ENCODE measurements around the gene HPD. TPM values are rescaled to one million over a fixed set of nuclear protein-coding genes. Genes with fewer than 3 reads are reported as not detected.

The HPD gene
- total RNA-seq, 6 experiments from 2014 or later = 0.14 to 0.25 (median 0.21) TPM; not detected in 2

- Mint-ChIP-seq H3K9me3 (no peaks in the 10 kb centered on the region), H3K27me3 (ENCODE audit: insufficient read depth) (no peaks in the 10 kb centered on the region; the same call in none of the 2 replicates), H3K4me3 (peak within 1 kb of the TSS; percentile 94), H3K36me3 (ENCODE audit: low read depth) (peaks cover 15% of the 10 kb centered on the region), H3K4me1 (ENCODE audit: low read depth) (peaks cover 44% of the 10 kb centered on the region), H3K27ac (peak within 1 kb of the TSS; percentile 95)
- TF ChIP-seq CTCF (IDR thresholded peaks at IDR 0.05) = no peak
- DNase-seq = peak; percentile 54
These were observed 54.7 kb downstream of the HPD start, which contains the start of gene SETD1B for GRCh38 chr12:121803861-121804416. Gene SETD1B, plus strand, starts transcription at chr12:121804009. Its CDS starts 729 bp downstream, at chr12:121804738.

- peak; percentile 96 for DNase-seq
- H3K27me3 Mint-ChIP-seq (ENCODE audit: insufficient read depth) = no peaks in the 10 kb centered on the region; the same call in none of the 2 replicates
- peaks cover 16% of the 10 kb centered on the region for H3K36me3 Mint-ChIP-seq (ENCODE audit: low read depth)
- H3K27ac Mint-ChIP-seq = peak overlapping the region; percentile 95
- H3K9me3 Mint-ChIP-seq = no peaks in the 10 kb centered on the region
- TF ChIP-seq CTCF (IDR thresholded peaks at IDR 0.05) = no peak; the same call in 1 of the 2 replicates
- H3K4me1 Mint-ChIP-seq (ENCODE audit: low read depth) = peaks cover 53% of the 10 kb centered on the region
- H3K4me3 Mint-ChIP-seq = peak overlapping the region; percentile 94
These were observed 55.6 kb downstream of the HPD start for GRCh38 chr12:121802843-121803698.

GRCh38 chr12:121802485-121802842 is 56.2 kb downstream of the HPD start:
- no peak for DNase-seq
- Mint-ChIP-seq H3K4me1 (ENCODE audit: low read depth) (peaks cover 58% of the 10 kb centered on the region), H3K4me3 (peak overlapping the region; percentile 94), H3K27me3 (ENCODE audit: insufficient read depth) (no peaks in the 10 kb centered on the region; the same call in none of the 2 replicates), H3K27ac (peak overlapping the region; percentile 95), H3K9me3 (no peaks in the 10 kb centered on the region), H3K36me3 (ENCODE audit: low read depth) (peaks cover 16% of the 10 kb centered on the region)
- no peak for TF ChIP-seq CTCF (IDR thresholded peaks at IDR 0.05)

DNA sequence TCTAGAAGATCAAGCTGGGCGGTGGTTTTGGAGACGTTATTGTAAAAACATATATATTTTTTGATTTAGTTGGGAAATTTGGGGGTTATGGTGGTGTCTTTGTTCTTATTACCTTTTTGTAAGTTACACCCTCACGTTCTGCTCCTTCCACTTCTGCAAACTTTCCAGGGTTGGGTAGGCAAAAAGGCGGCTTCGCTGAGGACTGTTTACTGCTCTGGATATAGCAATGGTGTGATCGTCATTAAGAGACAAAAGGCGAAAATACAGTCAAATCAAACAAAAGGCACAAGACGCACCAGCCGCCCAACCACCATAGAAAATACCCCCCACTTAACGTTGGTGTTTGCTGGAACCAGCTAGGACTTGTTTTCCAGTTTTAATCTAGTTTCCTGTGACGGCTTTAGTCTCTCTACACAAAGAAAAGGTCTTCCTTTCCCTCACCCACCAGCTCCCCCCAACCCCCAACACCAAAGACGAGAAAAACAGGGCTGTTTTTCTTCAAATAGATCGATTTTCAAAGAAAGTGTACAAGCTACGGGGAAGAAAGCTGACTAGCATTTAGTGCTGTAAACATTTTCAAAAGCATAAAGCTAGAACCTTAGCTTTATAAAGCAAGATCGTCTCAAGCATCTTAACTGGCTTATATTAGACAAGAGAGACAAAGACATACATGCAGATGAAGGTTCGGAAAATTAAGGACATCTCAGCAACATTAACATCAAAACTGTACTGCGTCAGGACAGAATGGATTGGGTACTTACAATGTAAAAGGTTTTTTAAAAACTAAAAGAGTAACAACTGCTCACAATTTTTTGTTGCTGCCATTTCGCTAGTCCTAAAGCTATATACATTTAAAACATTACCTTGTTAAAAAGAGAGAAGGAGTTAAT is 56.8 kb downstream of the HPD start:
- H3K9me3 Mint-ChIP-seq = no peaks in the 10 kb centered on the region
- H3K27me3 Mint-ChIP-seq (ENCODE audit: insufficient read depth) = no peaks in the 10 kb centered on the region; the same call in none of the 2 replicates
- DNase-seq = no peak
- peaks cover 58% of the 10 kb centered on the region for H3K4me1 Mint-ChIP-seq (ENCODE audit: low read depth)
- H3K27ac Mint-ChIP-seq = peak overlapping the region; percentile 95
- H3K4me3 Mint-ChIP-seq = peak overlapping the region; percentile 94
- TF ChIP-seq CTCF (IDR thresholded peaks at IDR 0.05) = no peak
- peaks cover 16% of the 10 kb centered on the region for H3K36me3 Mint-ChIP-seq (ENCODE audit: low read depth)
